GM18517 (cell line): ENCODE results near the gene PLK5.
"Not testable (repeated sequence)": the region's sequence is repeated elsewhere in the genome, so short reads cannot be mapped to it uniquely, and the experiment has no call there.

ENCODE experiments used
- ATAC-seq: cut with Tn5 transposase; IDR thresholded peaks from one replicate; pipeline ENCODE4 v1.9.1; 2021; ENCODE audit warnings: mild to moderate bottlenecking, moderate library complexity; ENCODE audit not compliant: unreplicated experiment

PLK5 gene

GRCh38 chr19:1491114-1491848, 32.6 kb upstream of the PLK5 start, which contains the start of gene REEP6:
TSS of gene REEP6 (plus strand) at chr19:1491181. CDS start at chr19:1491270, 89 bp downstream.
- ATAC-seq, result no peak

DNA sequence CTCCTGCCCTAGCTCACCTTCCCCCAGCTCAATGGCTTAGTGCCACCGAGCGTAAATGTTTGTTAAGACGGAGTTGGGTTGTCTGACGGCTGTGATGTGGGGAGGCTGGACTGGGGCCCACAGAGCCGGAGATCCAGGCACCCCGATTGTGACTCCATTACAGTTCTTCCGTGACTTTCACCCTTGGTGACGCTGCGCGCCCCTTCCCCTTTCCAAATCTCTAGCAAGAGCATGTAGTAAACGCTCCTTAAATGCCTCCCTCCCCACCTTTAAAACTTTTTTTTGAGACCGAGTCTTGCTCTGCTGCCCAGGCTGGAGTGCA, 32.1 kb upstream of the PLK5 start:
- no peak for ATAC-seq

DNA sequence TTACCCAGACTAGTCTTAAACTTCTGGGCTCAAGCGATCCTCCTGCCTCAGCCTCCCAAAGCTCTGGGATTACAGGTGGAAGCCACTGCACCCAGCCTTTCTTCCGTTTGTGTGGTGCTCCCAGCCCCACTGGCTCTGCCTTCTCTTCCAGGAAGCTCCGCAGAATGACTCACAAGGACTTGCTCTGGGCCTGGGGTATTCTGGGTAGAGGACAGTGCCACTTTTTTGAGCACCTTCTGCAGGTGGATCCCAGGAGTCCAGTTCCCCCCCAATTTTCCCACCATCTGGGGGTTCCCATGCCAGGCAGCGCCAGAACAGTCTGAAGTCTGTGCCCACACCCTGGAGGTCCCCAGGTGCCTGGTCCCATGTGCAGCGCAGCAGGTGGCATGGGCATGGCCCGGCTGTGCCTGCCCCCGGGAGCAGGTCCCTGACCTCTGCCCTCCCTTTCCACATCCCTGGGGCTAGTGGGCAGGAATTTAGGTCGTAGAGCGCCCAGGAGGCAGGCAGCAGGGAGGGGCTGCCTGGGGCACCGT, 31.3 kb upstream of the PLK5 start:
- ATAC-seq, result no peak

- no peak for ATAC-seq
Observed at GRCh38 chr19:1494115-1494815, 29.6 kb upstream of the PLK5 start.

DNA sequence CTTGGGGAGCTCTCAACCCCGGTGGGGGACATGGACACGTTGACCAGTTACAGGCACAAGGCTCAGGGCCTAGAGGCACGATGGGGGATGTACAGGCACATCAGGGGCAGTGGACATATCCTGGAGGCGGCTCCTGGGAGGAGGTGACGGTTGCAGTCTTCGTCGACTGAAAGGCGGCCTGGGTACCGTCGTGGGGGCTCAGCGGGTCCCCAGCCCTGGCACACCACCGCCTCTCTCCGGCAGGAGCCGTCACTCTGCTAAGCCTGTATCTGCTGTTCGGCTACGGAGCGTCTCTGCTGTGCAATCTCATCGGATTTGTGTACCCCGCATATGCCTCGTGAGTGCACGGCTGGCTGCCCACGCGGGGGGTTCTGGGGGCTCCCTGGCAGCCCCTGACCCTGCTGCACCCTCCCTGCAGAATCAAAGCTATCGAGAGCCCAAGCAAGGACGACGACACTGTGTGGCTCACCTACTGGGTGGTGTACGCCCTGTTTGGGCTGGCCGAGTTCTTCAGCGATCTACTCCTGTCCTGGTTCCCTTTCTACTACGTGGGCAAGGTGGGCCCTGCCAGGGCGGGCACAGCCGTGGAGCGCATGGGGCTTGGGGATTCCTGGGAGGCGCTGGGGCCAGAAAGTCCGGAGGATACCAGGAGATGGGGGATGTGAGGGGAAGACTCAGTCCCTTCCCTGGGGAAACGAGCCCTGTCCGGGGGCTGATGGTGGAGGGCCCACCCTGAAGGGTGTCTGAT, 28.7 kb upstream of the PLK5 start:
- ATAC-seq, result no peak

DNA sequence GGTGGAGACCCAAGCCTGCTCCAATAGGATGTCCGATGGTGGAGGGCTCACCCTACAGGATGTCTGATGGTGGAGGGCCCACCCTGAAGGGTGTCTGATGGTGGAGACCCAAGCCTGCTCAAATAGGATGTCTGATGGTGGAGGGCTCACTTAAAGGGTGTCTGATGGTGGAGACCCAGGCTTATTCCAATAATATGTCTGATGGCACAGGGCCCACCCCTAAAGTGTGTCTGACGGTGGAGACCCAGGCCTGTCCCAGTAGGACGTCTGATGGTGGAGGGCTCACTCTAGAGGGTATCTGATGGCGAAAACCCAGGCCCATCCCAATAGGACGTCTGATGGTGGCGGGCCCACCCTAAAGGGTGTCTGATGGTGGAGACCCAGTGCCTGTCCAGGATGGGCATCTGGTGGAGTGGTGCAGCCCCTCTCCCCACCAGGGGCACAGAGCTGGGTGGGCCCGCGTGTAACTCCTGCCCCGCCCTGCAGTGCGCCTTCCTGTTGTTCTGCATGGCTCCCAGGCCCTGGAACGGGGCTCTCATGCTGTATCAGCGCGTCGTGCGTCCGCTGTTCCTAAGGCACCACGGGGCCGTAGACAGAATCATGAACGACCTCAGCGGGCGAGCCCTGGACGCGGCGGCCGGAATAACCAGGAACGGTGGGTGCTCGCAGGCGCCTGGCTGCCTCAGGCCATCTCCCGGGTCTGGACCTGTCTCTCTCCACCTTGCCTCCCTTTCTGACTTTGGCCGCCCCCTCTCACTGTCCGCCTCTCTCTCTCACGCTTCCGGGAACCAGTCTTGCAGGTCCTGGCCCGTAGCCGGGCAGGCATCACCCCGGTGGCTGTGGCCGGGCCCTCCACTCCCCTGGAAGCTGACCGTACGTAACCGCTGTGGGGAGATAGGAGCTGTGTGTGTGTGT, 27.8 kb upstream of the PLK5 start:
- ATAC-seq, result no peak

DNA sequence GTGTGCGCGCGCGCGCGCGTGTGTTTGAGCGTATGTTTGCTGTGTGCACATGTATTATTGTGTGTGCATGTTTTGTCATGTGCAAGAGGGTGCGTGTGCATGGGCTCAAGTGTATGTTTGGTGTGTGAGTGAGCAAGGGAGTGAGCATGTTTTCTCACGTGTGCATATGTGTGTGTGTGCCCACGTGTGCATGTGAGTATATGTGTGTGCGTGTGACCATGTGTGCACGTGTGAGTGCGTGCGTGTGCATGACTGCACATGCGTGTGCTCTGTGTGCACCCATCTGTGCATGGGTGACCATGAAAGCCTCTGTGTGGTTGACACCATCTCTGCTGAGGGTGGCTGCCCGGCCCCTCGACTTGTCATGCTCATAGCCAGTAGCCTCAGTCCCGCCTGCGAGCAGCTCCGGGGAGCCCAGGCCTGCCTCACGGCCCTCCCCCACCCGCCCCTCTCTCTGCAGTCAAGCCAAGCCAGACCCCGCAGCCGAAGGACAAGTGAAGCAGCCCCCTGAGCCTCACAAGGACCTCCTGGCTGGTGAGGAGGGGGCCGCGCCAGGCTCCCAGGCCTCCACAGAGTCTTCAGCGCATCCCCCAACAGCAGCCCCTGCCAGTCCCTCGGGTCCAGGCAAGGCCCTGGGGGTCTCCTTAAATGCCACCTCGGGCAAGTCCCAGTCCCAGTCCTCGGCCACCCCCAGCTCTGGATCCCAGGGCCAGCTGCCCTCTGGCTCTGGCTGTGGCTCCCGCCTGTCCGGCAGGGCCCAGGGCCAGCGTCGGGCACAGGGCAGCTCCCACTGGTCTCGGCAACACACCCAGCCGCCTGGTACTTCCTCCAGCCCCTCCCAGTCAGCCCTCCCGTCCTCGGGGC, 26.9 kb upstream of the PLK5 start:
- no peak for ATAC-seq

DNA sequence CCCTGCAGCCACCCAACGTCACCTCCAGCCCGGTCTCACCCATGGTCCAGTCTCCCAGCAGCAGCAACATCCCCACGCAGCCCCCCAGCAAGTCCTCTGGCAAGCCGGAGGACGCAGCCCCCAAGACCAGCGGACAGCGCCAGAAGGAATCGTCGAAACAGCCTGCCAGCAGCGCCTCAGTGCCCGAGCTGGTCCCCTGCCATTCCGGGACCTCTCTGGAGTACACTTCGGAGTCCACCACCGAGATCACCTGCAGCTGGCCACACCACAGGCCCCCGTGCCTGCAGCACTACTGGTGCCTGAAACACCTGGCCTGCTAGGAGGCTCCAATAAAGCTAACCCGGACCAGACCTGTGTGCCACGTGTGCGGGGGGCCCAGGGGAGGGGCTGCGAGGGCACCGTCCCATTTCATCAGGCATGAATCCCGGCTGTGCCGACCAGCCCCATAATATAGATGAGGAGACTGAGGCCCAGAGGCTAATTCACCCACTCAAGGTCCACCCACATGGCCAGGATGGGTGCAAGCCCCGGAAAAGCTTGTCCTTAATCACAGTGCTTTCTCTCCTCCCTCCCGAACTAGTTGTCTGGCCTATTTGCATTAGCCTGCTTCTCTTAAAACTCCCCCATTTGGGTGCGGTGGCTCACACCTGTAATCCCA, 26.2 kb upstream of the PLK5 start:
- ATAC-seq, result no peak

DNA sequence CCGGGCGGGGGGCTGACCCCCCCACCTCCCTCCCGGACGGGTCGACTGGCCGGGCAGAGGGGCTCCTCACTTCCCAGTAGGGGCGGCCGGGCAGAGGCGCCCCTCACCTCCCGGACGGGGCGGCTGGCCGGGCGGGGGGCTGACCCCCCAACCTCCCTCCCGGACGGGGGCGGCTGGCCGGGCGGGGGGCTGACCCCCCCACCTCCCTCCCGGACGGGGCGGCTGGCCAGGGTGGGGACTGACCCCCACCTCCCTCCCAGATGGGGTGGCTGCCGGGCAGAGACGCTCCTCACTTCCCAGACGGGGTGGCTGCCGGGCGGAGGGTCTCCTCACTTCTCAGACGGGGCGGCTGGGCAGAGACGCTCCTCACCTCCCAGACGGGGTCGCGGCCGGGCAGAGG, 24.6 kb upstream of the PLK5 start:
- not testable (repeated sequence) for ATAC-seq

DNA sequence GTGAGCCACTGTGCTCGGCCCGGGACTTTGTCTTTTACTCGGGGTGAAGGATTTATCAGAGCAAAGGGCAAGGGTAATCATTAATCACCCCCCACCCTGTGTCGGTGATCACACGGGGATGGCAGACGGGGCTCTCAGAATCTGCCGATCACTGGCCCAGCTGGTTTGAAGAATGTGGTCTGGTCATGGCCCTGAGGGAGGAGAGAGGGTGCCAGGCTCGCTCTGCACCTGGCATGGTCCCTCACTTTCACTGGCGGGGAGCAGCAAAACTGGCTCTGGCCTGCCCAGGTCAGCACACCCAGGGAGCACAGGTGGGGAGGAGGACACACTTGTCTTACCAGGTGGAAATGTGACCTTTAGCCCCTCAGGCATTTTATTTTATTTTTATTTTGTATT, 22.7 kb upstream of the PLK5 start:
- ATAC-seq, result no peak

DNA sequence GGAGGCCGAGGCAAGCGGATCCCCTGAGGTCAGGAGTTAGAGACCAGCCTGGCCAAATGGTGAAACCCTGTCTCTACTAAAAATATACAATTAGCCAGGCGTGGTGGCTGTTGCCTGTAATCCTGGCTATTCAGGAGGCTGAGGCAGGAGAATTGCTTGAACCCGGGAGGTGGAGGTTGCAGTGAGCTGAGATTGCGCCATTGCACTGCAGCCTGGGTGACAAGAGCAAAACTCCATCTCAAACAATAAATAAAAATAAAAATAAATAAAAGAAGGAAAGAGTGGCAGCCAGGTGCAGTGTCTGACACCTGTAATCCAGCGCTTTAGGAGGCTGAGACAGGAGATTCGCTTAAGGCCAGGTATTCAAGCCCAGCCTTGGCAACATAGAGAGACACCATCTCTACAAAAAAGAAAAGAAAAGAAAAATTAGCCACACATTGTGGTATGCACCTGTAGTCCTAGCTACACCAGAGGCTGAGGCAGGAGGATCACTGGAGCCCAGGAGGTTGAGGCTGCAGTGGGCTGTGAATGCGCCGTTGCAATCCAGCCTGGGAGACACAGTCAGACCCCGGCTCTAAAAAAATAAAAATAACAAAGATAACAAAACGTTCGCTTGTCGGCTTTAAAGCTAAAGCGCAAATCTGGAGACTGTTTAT, 21.3 kb upstream of the PLK5 start:
- ATAC-seq, result no peak

GRCh38 chr19:1503089-1503924, 20.6 kb upstream of the PLK5 start:
- no peak for ATAC-seq

- ATAC-seq, result no peak
Observed at GRCh38 chr19:1503925-1504773, 19.7 kb upstream of the PLK5 start.

- no peak for ATAC-seq
Observed at GRCh38 chr19:1505012-1505411, 18.9 kb upstream of the PLK5 start.

DNA sequence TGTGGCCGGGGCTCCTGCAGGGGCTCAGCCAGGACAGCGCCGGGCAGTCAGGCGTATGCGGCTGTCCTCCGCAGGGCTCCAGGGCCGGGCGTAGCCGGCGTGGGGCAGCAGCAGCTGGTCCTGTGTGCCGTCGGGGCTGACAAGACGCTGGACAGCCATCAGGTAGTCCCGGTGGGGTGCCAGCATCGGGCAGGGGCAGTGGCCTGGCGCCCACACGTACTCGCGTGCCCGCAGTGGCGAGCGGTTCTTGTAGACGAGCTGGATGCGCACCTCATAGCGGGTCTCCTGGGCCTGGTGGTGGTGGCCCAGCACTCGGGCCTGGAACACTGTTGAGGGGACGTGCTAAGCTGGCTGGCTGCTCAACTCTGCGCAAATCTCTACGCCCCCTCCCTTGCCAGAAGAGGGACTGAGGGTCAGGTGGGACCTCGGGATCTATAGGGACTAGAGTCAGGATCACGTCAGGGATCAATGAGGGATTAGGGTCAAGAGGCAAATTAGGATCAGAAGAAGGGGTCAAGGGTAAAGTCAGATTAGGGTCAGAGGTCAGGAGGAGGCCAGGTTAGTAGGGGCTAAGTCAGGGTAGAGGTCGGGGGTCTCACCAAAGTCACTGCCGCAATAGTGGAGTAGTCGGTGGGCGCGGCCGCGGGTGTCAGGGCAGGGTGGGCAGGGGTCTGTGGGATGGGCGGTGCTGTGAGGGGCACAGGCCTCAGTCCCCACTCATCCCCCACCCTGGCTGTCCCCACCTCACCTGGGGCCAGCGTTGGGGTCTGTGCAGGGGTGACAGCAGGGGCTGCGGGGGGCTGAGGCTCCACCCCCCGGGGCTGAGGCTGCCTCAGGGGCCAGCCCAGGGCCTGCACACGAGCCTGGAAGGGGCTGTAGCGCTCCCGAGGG, 17.6 kb upstream of the PLK5 start:
- no peak for ATAC-seq

DNA sequence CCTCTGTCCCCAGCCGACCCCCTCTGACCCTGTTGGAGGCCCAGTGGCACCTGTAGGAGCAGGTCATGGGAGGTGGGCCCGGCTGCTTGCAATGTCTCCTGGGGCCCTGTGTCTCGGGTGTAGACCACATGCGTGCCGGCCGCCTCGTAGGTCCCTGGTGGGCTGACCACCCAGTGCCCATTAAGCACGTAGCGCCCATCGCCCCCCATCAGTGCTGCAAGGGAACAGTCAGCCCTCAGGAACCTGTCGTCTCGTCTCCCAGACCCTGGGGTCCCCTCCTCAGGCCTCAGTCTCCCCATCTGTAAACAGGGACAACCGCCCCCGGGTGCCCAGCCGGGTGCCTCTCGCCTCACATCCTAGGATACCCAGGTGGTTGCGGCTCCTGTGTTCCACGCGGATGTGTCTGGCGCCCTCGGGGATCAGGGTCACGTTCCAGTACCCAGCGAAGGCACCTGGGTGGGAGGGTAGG, 16.7 kb upstream of the PLK5 start:
- ATAC-seq, result no peak
